IMR-90 (cell line): Measurements from ENCODE around the gene PDZK1. TPM values are rescaled to one million over a fixed set of nuclear protein-coding genes. Genes with fewer than 3 reads are reported as not detected.

Source experiments
- ATAC-seq: fragments of 200-7000 bp; cut with Tn5 transposase; 2 replicates; pipeline ENCODE4 v1.9.1; 2020; ENCODE audit warnings: low read depth, mild to moderate bottlenecking, moderate library complexity
- BruUV-seq: library from RNA; stranded (reverse); fragments of 400-500 nt; replicated peaks from 2 replicates; lab custom pipeline; 2021; lab: Mats Ljungman, UMichigan
- CTCF ChIA-PET: fragments of 300-600 bp; formaldehyde crosslinking; extraction: SDS; loops from one replicate; lab custom pipeline; 2021; ENCODE audit warnings: antibody characterized with exemption; lab: Yijun Ruan, JAX
- POLR2A ChIA-PET: fragments of 300-600 bp; sonication (Branson Sonifier 250); formaldehyde crosslinking; loops from one replicate; lab custom pipeline; 2022; ENCODE audit warnings: antibody characterized with exemption; ENCODE audit not compliant: unreplicated experiment; lab: Charles Lee
- DNase-seq: peaks from one replicate; pipeline ENCODE4 v3.0.0; 2013
- H2AFZ ChIP-seq: replicated peaks from 2 replicates; pipeline ENCODE3; 2013; ENCODE audit warnings: low read length, mild to moderate bottlenecking; ENCODE audit not compliant: poor library complexity
- H2AK5ac ChIP-seq: 2 replicates; pipeline ENCODE4 v1.6.1; 2013; ENCODE audit warnings: low read depth, low read length, inconsistent platforms
- H2AK9ac ChIP-seq: replicated peaks from 2 replicates; pipeline ENCODE3; 2013; ENCODE audit warnings: mild to moderate bottlenecking, low read depth, low read length, moderate library complexity; ENCODE audit not compliant: poor library complexity
- H2BK120ac ChIP-seq: 2 replicates; pipeline ENCODE4 v1.6.1; 2013; ENCODE audit warnings: low read depth, low read length, inconsistent platforms
- H2BK15ac ChIP-seq: 3 replicates; pipeline ENCODE4 v1.6.1; 2013; ENCODE audit warnings: low read depth, low read length, inconsistent platforms
- H2BK20ac ChIP-seq: 2 replicates; pipeline ENCODE4 v1.6.1; 2013; ENCODE audit warnings: low read depth, mild to moderate bottlenecking, inconsistent platforms, low read length, moderate library complexity
- H2BK5ac ChIP-seq: 2 replicates; pipeline ENCODE4 v1.6.1; 2013; ENCODE audit warnings: mild to moderate bottlenecking, low read depth, low read length, inconsistent platforms; ENCODE audit not compliant: poor library complexity, severe bottlenecking
- H3K14ac ChIP-seq: replicated peaks from 2 replicates; pipeline ENCODE4 v1.6.1; 2013; ENCODE audit warnings: low read depth, low read length, inconsistent platforms
- H3K18ac ChIP-seq: 2 replicates; pipeline ENCODE4 v1.6.1; 2013; ENCODE audit warnings: low read depth, low read length, control low read depth
- H3K23ac ChIP-seq: 2 replicates; pipeline ENCODE4 v1.6.1; 2013; ENCODE audit warnings: low read depth, low read length, inconsistent platforms
- H3K27ac ChIP-seq: 2 replicates; pipeline ENCODE4 v1.5.1; 2013; ENCODE audit warnings: mild to moderate bottlenecking, control low read depth, low read length; ENCODE audit not compliant: insufficient read depth
- H3K27me3 ChIP-seq: 2 replicates; pipeline ENCODE4 v1.6.1; 2013; ENCODE audit warnings: low read length; ENCODE audit not compliant: control insufficient read depth, insufficient read depth
- H3K36me3 ChIP-seq: 2 replicates; pipeline ENCODE4 v1.6.1; 2013; ENCODE audit warnings: low read length, mixed read lengths; ENCODE audit not compliant: control insufficient read depth, insufficient read depth
- H3K4ac ChIP-seq: 2 replicates; pipeline ENCODE4 v1.6.1; 2013; ENCODE audit warnings: low read depth, low read length, inconsistent platforms
- H3K4me1 ChIP-seq: 2 replicates; pipeline ENCODE4 v1.6.1; 2013; ENCODE audit warnings: low read length, mixed read lengths; ENCODE audit not compliant: control insufficient read depth, insufficient read depth
- H3K4me2 ChIP-seq: 2 replicates; pipeline ENCODE4 v1.6.1; 2013; ENCODE audit warnings: low read depth, mild to moderate bottlenecking, control low read depth, low read length, moderate library complexity
- H3K4me3 ChIP-seq: 2 replicates; pipeline ENCODE4 v1.5.1; 2013; ENCODE audit warnings: low read depth, mild to moderate bottlenecking, control low read depth, low read length, moderate library complexity; ENCODE audit not compliant: insufficient read depth
- H3K56ac ChIP-seq: 2 replicates; pipeline ENCODE4 v1.6.1; 2013; ENCODE audit warnings: low read length, inconsistent platforms; ENCODE audit not compliant: insufficient read depth; ENCODE audit errors: extremely low read depth
- H3K79me1 ChIP-seq, 2 experiments: 2 replicates each; pipeline ENCODE4 v1.6.1; 2013; ENCODE audit warnings: low read length in 2 of 2, inconsistent platforms in 1 of 2, low read depth in 1 of 2
- H3K9ac ChIP-seq: 2 replicates; pipeline ENCODE4 v1.6.1; 2013; ENCODE audit warnings: low read depth, low read length, control low read depth
- H3K9me1 ChIP-seq: 2 replicates; pipeline ENCODE4 v1.6.1; 2013; ENCODE audit warnings: low read length, inconsistent platforms; ENCODE audit not compliant: insufficient read depth
- H3K9me3 ChIP-seq: 2 replicates; pipeline ENCODE4 v1.6.1; 2013; ENCODE audit warnings: low read length; ENCODE audit not compliant: control insufficient read depth, insufficient read depth
- H4K20me1 ChIP-seq: 2 replicates; pipeline ENCODE4 v1.6.1; 2013; ENCODE audit warnings: low read length, inconsistent platforms; ENCODE audit not compliant: insufficient read depth
- H4K5ac ChIP-seq: 2 replicates; pipeline ENCODE4 v1.6.1; 2013; ENCODE audit warnings: mild to moderate bottlenecking, low read depth, low read length, control low read depth
- H4K8ac ChIP-seq, 2 experiments: 2 replicates each; pipeline ENCODE4 v1.6.1; 2013; ENCODE audit warnings: low read depth in 2 of 2, low read length in 2 of 2, control low read depth in 1 of 2, inconsistent platforms in 1 of 2
- H4K91ac ChIP-seq: 2 replicates; pipeline ENCODE4 v1.6.1; 2013; ENCODE audit warnings: low read depth, low read length, inconsistent platforms; ENCODE audit not compliant: insufficient read depth
- CEBPB ChIP-seq: IDR thresholded peaks from 2 replicates; pipeline ENCODE4 v1.6.1; 2012; ENCODE audit warnings: low read depth, low read length, improper control_type of control experiment
- CHD1 ChIP-seq: IDR thresholded peaks from 2 replicates; pipeline ENCODE4 v1.6.1; 2012; ENCODE audit warnings: low read depth, low read length, improper control_type of control experiment
- FOS ChIP-seq: fragments of 150-350 bp; IDR thresholded peaks from 2 replicates; pipeline ENCODE4 v1.6.1; 2016; ENCODE audit warnings: low read depth, low read length
- SMC3 ChIP-seq: fragments of 150-350 bp; IDR thresholded peaks from 2 replicates; pipeline ENCODE4 v1.6.1; 2016; ENCODE audit warnings: low read depth, mild to moderate bottlenecking, antibody characterized with exemption, low read length, moderate library complexity
- USF2 ChIP-seq: fragments of 150-350 bp; IDR thresholded peaks from 2 replicates; pipeline ENCODE4 v1.6.1; 2017; ENCODE audit warnings: mild to moderate bottlenecking, antibody characterized with exemption, low read length, low read depth
- WGBS, 2 experiments: methylation state at CpG; one replicate each; pipeline versions ENCODE4 v1.1.5 to v1.1.7; 2013; ENCODE audit warnings: missing lambda C conversion rate in 2 of 2; ENCODE audit not compliant: insufficient read length in 1 of 2; ENCODE audit errors: extremely low coverage in 2 of 2; 5-methylcytosine and 5-hydroxymethylcytosine counted together
- dilution Hi-C: fragments of 300-500 bp; cut with HindIII; formaldehyde crosslinking; loops from one replicate; pipeline ENCODE4 v1.14.3; 2018; ENCODE audit warnings: low sequenced_read_pairs; ENCODE audit not compliant: unreplicated experiment
- in situ Hi-C: fragments of 300-500 bp; cut with MboI; formaldehyde crosslinking; loops from 3 replicates; pipeline ENCODE4 v1.14.3; 2019; ENCODE audit warnings: low sequenced_read_pairs, inconsistent platforms, mixed read lengths
- intact Hi-C: fragments of 100-400 bp; cut with micrococcal nuclease; formaldehyde crosslinking; loops from 2 replicates; pipeline ENCODE4 v1.10.0; 2022
- polyA plus RNA-seq, 3 experiments: library from polyadenylated mRNA; depleted of rRNA; stranded (reverse); fragments of >200 nt; gene quantifications; 2 replicates each; pipeline ENCODE4 v1.2.3, GENCODE V29; 2012; ENCODE audit warnings: low replicate concordance in 1 of 3
- total RNA-seq: library from RNA; depleted of rRNA; stranded (reverse); fragments of >200 nt; gene quantifications from 2 replicates; pipeline ENCODE4 v1.2.3, GENCODE V29; 2012

PDZK1 gene
- total and polyA plus RNA-seq, 2 of the 4 experiments (the other 2 are of a cell fraction) = 1.4 to 2.1 TPM

DNA sequence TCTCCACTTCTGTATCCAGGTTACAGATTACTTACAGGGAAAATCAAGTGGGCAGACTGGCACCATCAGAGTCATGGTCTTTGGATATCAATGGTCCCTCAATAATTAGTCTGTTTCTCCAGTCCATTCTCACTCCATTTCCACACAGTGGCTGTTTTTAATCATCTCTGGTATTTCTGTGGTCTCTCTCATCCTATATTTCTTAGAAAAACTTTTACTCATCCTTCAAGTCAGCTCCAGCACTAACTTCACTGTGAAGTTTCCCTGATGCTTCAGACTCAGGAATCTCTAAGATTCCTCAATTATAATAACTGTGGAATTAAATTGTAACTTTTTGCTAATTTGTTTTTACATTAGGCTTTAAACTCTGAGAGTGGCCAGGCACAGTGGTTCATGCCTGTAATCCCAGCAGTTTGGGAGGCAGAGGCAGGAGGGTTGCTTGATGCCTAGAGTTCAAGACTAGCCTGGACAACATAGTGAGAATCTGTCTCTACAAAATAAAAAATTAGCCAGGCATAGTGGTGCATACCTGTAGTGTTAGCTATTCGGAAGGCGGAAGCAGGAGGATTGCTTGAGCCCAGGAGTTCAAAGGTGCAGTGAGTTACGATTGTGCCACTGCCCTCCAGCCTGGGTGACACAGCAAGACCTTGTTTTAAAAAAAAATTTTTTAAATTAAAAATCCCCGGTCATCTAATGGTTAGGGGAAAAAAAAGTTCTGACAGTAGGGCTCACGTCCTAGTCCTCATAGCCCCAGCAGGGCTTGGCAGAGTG, 22.7 kb upstream of the PDZK1 start (continued):
- TF ChIP-seq USF2 (no peak), FOS (no peak), SMC3 (no peak)

GRCh38 chr1:145729196-145729595, 22.0 kb upstream of the PDZK1 start:
- Histone ChIP-seq H2BK15ac (no peak overlapping the region), H3K4me2 (peak overlapping the region; percentile 12; the same call in 1 of the 2 replicates), H3K4me1 (peaks cover 10% of the 10 kb centered on the region), H3K9ac (no peak overlapping the region), H2AFZ (no peak overlapping the region), H3K27me3 (no peaks in the 10 kb centered on the region), H2AK9ac (no peak overlapping the region), H3K36me3 (0 out of 2 replicates have a peak, but pooled peaks cover 1% of the 10 kb centered on the region), H3K56ac (no peak overlapping the region), H4K91ac (no peak overlapping the region), H4K5ac (no peak overlapping the region; the same call in 1 of the 2 replicates), H2AK5ac (peak overlapping the region; percentile 25; the same call in 1 of the 2 replicates), H4K8ac (peak overlapping the region in 1 of 2 experiments; percentile 11; a peak in 1 of 4 replicates), H3K27ac (no peak overlapping the region), H3K9me1 (peaks cover 9% of the 10 kb centered on the region), H3K79me1 (peaks cover 6 to 22% of the 10 kb centered on the region in 2 experiments; a peak in 3 of 4 replicates), H4K20me1 (no peaks in the 10 kb centered on the region), H3K23ac (no peak overlapping the region; the same call in 1 of the 2 replicates), H3K18ac (peak overlapping the region; percentile 56; the same call in 1 of the 2 replicates), H2BK120ac (peak overlapping the region; percentile 26; the same call in 1 of the 2 replicates), H3K4me3 (no peak overlapping the region), H3K14ac (no peak overlapping the region), H3K9me3 (no peaks in the 10 kb centered on the region), H3K4ac (no peak overlapping the region), H2BK5ac (peak overlapping the region; percentile 52), H2BK20ac (0 out of 2 replicates have a peak overlapping the region, but pooled peaks have one; percentile 18)
- WGBS, 2 experiments = no CpG with 5 or more reads among the region's 5 CpGs
- POLR2A ChIA-PET = no interaction called here
- intact Hi-C loops = loop anchor here (10.0 kb wide), 1 partner anchor 96 kb away; the partner anchor contains the start of genes POLR3C and RNF115
- DNase-seq = no peak
- dilution Hi-C loops = no loop called here
- ATAC-seq = no peak
- in situ Hi-C loops = no loop called here
- TF ChIP-seq FOS (no peak), CHD1 (no peak), CEBPB (no peak)
- CTCF ChIA-PET = interaction anchor here (0.7 kb wide), 1 partner anchor 9 kb away, joined by 3 read pairs; no protein-coding TSS in a partner anchor
- BruUV-seq = no TSS peak
